Muscle of leg (tissue), 11 donors: ENCODE results near the gene ARHGAP24. TPM values are rescaled to one million over a fixed set of nuclear protein-coding genes. Genes with fewer than 3 reads are reported as not detected.

ENCODE experiments used
- DNase-seq: peaks from one replicate; pipeline ENCODE4 v3.0.0; 2013
- H3K27ac ChIP-seq: one replicate; pipeline ENCODE4 v1.5.1; 2013; ENCODE audit warnings: mild to moderate bottlenecking, low read length, control low read depth
- H3K27me3 ChIP-seq: one replicate; pipeline ENCODE4 v1.6.1; 2013; ENCODE audit warnings: low read length; ENCODE audit not compliant: control insufficient read depth, insufficient read depth
- H3K36me3 ChIP-seq: one replicate; pipeline ENCODE4 v1.6.1; 2013; ENCODE audit warnings: low read length; ENCODE audit not compliant: control insufficient read depth, insufficient read depth
- H3K4me1 ChIP-seq: one replicate; pipeline ENCODE4 v1.6.1; 2013; ENCODE audit warnings: low read length; ENCODE audit not compliant: control insufficient read depth, insufficient read depth
- H3K4me3 ChIP-seq: one replicate; pipeline ENCODE4 v1.5.1; 2013; ENCODE audit warnings: low read length, control low read depth
- H3K9me3 ChIP-seq: replicated peaks from 2 replicates; pipeline ENCODE4 v1.6.1; 2013; ENCODE audit warnings: low read depth, low read length; ENCODE audit not compliant: control insufficient read depth
- WGBS: methylation state at CpG from one replicate; pipeline ENCODE4 v1.1.5; 2013; ENCODE audit warnings: missing lambda C conversion rate; ENCODE audit not compliant: insufficient coverage; 5-methylcytosine and 5-hydroxymethylcytosine counted together
- polyA plus RNA-seq, 8 donors: library from polyadenylated mRNA; unstranded; fragments of 120-200 nt; gene quantifications; one replicate each; pipeline versions ENCODE4 v1.2.1 to v1.2.3, GENCODE V29; 2013; ENCODE audit warnings: inconsistent platforms in 1 of 8, low replicate concordance in 1 of 8; ENCODE audit not compliant: insufficient read length in 8 of 8, insufficient read depth in 1 of 8
- total RNA-seq: library from RNA; stranded (reverse); fragments of 120-200 nt; gene quantifications from one replicate; pipeline ENCODE4 v1.2.4, GENCODE V29; 2013

ARHGAP24 gene
- total and polyA plus RNA-seq, 9 donors, result 39.8 to 66.1 (median 48.9) TPM

- no peaks in the 10 kb centered on the region for H3K9me3 ChIP-seq
- H3K27ac ChIP-seq, result no peak overlapping the region
- H3K4me1 ChIP-seq, result no peaks in the 10 kb centered on the region
- H3K36me3 ChIP-seq, result peaks cover 7% of the 10 kb centered on the region
- H3K27me3 ChIP-seq, result no peaks in the 10 kb centered on the region
- no peak overlapping the region for H3K4me3 ChIP-seq
- WGBS, result no CpG with 5 or more reads among the region's 1 CpG
- DNase-seq, result no peak
Measured at GRCh38 chr4:85573270-85573669, 98.3 kb downstream of the ARHGAP24 start.

GRCh38 chr4:85577307-85577706 lies 102.4 kb downstream of the ARHGAP24 start:
- Histone ChIP-seq H3K4me3 (no peak overlapping the region), H3K27ac (no peak overlapping the region), H3K4me1 (no peaks in the 10 kb centered on the region), H3K27me3 (no peaks in the 10 kb centered on the region), H3K9me3 (no peaks in the 10 kb centered on the region), H3K36me3 (peaks cover 4% of the 10 kb centered on the region)
- WGBS, result no CpG with 5 or more reads among the region's 4 CpGs
- DNase-seq, result no peak

GRCh38 chr4:85579942-85580341 lies 105.0 kb downstream of the ARHGAP24 start:
- no peak for DNase-seq
- Histone ChIP-seq H3K27ac (no peak overlapping the region), H3K4me1 (no peaks in the 10 kb centered on the region), H3K9me3 (no peaks in the 10 kb centered on the region), H3K4me3 (no peak overlapping the region), H3K36me3 (peaks cover 4% of the 10 kb centered on the region), H3K27me3 (no peaks in the 10 kb centered on the region)
- no CpG with 5 or more reads among the region's 2 CpGs for WGBS

- no peaks in the 10 kb centered on the region for H3K4me1 ChIP-seq
- peaks cover 4% of the 10 kb centered on the region for H3K36me3 ChIP-seq
- no peak for DNase-seq
- WGBS, result 100% methylated on average over 1 of the region's 5 CpGs
- no peaks in the 10 kb centered on the region for H3K27me3 ChIP-seq
- no peak overlapping the region for H3K4me3 ChIP-seq
- H3K9me3 ChIP-seq, result no peaks in the 10 kb centered on the region
- H3K27ac ChIP-seq, result no peak overlapping the region
Measured at GRCh38 chr4:85580489-85580888, 105.5 kb downstream of the ARHGAP24 start.

GRCh38 chr4:85587952-85588351 lies 113.0 kb downstream of the ARHGAP24 start:
- H3K4me3 ChIP-seq, result no peak overlapping the region
- no peak overlapping the region for H3K27ac ChIP-seq
- no peaks in the 10 kb centered on the region for H3K36me3 ChIP-seq
- DNase-seq, result no peak
- no peaks in the 10 kb centered on the region for H3K9me3 ChIP-seq
- WGBS, result no CpG with 5 or more reads among the region's 1 CpG
- H3K4me1 ChIP-seq, result no peaks in the 10 kb centered on the region
- H3K27me3 ChIP-seq, result no peaks in the 10 kb centered on the region

GRCh38 chr4:85591406-85592098 lies 116.6 kb downstream of the ARHGAP24 start:
- no peak overlapping the region for H3K4me3 ChIP-seq
- no peaks in the 10 kb centered on the region for H3K27me3 ChIP-seq
- H3K9me3 ChIP-seq, result no peaks in the 10 kb centered on the region
- H3K27ac ChIP-seq, result no peak overlapping the region
- H3K36me3 ChIP-seq, result no peaks in the 10 kb centered on the region
- 80% methylated on average over 1 of the region's 3 CpGs for WGBS
- H3K4me1 ChIP-seq, result no peaks in the 10 kb centered on the region
- no peak for DNase-seq

GRCh38 chr4:85595098-85595775 lies 120.3 kb downstream of the ARHGAP24 start:
- Histone ChIP-seq H3K27ac (no peak overlapping the region), H3K4me1 (no peaks in the 10 kb centered on the region), H3K4me3 (no peak overlapping the region), H3K27me3 (no peaks in the 10 kb centered on the region), H3K36me3 (no peaks in the 10 kb centered on the region), H3K9me3 (no peaks in the 10 kb centered on the region)
- 80% methylated on average over 1 of the region's 6 CpGs for whole genome bisulfite sequencing
- DNase-seq, result no peak

GRCh38 chr4:85595796-85596559 lies 121.0 kb downstream of the ARHGAP24 start:
- Histone ChIP-seq H3K4me3 (no peak overlapping the region), H3K4me1 (no peaks in the 10 kb centered on the region), H3K27ac (no peak overlapping the region), H3K36me3 (no peaks in the 10 kb centered on the region), H3K27me3 (no peaks in the 10 kb centered on the region), H3K9me3 (no peaks in the 10 kb centered on the region)
- WGBS, result no CpG with 5 or more reads among the region's 1 CpG
- DNase-seq, result no peak

- Histone ChIP-seq H3K9me3 (no peaks in the 10 kb centered on the region), H3K4me1 (peaks cover under 1% of the 10 kb centered on the region), H3K36me3 (no peaks in the 10 kb centered on the region), H3K27me3 (no peaks in the 10 kb centered on the region), H3K4me3 (no peak overlapping the region), H3K27ac (no peak overlapping the region)
- no peak for DNase-seq
- no CpG with 5 or more reads among the region's 1 CpG for WGBS
Measured at GRCh38 chr4:85598936-85599335, 124.0 kb downstream of the ARHGAP24 start.

GRCh38 chr4:85600501-85600900 lies 125.6 kb downstream of the ARHGAP24 start:
- H3K4me3 ChIP-seq, result no peak overlapping the region
- H3K9me3 ChIP-seq, result no peaks in the 10 kb centered on the region
- no CpG with 5 or more reads among the region's 4 CpGs for WGBS
- no peaks in the 10 kb centered on the region for H3K36me3 ChIP-seq
- H3K27ac ChIP-seq, result no peak overlapping the region
- peaks cover 2% of the 10 kb centered on the region for H3K4me1 ChIP-seq
- peak; percentile 30 for DNase-seq
- H3K27me3 ChIP-seq, result no peaks in the 10 kb centered on the region
